ENCODE measurements around the gene PAX1.

The PAX1 gene

GRCh38 chr20:21670981-21671380 lies 34.5 kb upstream of the PAX1 start:
- DNase-seq (ENCODE audit: low read depth), result no peak
- TF ChIP-seq CTCF (IDR thresholded peaks at IDR 0.05; ENCODE audit: control insufficient read depth, extremely low read depth, insufficient read depth), result no peak
- H3K4me3 ChIP-seq (ENCODE audit: low read depth, low read length), result no peak overlapping the region

DNA sequence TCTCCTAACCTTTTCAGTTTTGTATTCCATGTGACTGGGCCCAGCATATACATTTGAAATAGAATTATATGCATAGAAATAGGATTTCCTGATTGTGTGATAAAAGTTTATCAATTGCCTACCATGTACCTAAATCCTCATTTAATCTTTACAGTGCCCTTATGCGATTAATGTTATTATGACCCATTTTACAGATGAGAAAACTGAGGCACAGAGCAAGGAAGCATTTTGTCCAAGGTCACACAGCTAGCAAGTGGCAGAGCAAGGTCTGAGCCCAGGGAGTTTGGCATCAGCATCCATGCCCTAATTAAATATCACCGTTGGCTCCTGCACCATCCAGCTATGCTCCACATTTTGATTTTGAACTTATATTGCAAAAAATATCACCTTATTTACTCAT lies 28.2 kb upstream of the PAX1 start:
- no peak for TF ChIP-seq CTCF (IDR thresholded peaks at IDR 0.05; ENCODE audit: control insufficient read depth, extremely low read depth, insufficient read depth)
- DNase-seq (ENCODE audit: low read depth), result no peak
- H3K4me3 ChIP-seq (ENCODE audit: low read depth, low read length), result no peak overlapping the region

GRCh38 chr20:21677781-21678180 lies 27.7 kb upstream of the PAX1 start:
- H3K4me3 ChIP-seq (ENCODE audit: low read depth, low read length), result no peak overlapping the region
- DNase-seq (ENCODE audit: low read depth), result no peak
- no peak for TF ChIP-seq CTCF (IDR thresholded peaks at IDR 0.05; ENCODE audit: control insufficient read depth, extremely low read depth, insufficient read depth)

GRCh38 chr20:21681234-21681921 lies 24.1 kb upstream of the PAX1 start:
- no peak overlapping the region for H3K4me3 ChIP-seq (ENCODE audit: low read depth, low read length)
- no peak for DNase-seq (ENCODE audit: low read depth)
- no peak for TF ChIP-seq CTCF (IDR thresholded peaks at IDR 0.05; ENCODE audit: control insufficient read depth, extremely low read depth, insufficient read depth)

GRCh38 chr20:21681922-21682318 lies 23.5 kb upstream of the PAX1 start:
- no peak overlapping the region for H3K4me3 ChIP-seq (ENCODE audit: low read depth, low read length)
- TF ChIP-seq CTCF (IDR thresholded peaks at IDR 0.05; ENCODE audit: control insufficient read depth, extremely low read depth, insufficient read depth), result no peak
- DNase-seq (ENCODE audit: low read depth), result no peak

DNA sequence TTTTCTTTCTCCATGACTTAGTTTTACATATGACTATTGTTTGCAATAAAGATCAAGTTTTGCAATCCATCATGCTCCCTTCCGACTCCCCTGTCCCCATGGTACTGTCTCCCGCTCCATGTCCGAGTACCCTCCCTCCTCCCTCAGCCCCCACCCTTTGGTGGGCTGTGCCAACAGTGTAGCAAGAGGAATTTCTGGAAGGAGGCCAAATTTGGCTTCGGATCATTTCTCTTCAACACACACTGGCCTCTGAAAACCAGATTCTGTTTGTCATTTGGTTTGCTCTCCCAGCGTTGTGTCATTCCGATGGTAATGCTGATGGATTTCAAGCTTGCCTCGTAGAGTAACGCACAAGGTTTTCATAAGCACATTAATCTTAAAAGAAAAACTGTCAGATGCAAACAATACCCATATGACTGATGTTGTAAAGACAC lies 22.9 kb upstream of the PAX1 start:
- H3K4me3 ChIP-seq (ENCODE audit: low read depth, low read length), result no peak overlapping the region
- DNase-seq (ENCODE audit: low read depth), result no peak
- no peak for TF ChIP-seq CTCF (IDR thresholded peaks at IDR 0.05; ENCODE audit: control insufficient read depth, extremely low read depth, insufficient read depth)

- H3K4me3 ChIP-seq (ENCODE audit: low read depth, low read length), result no peak overlapping the region
- DNase-seq (ENCODE audit: low read depth), result no peak
- TF ChIP-seq CTCF (IDR thresholded peaks at IDR 0.05; ENCODE audit: control insufficient read depth, extremely low read depth, insufficient read depth), result no peak
Observed at GRCh38 chr20:21684671-21685070, 20.8 kb upstream of the PAX1 start.

Measured in LNCaP clone FGC (cell line).